HG02642 (cell line): Measurements from ENCODE around the gene PDE11A.

Experiments used
- ATAC-seq: cut with Tn5 transposase; IDR thresholded peaks from one replicate; pipeline ENCODE4 v1.9.1; 2021; ENCODE audit warnings: mild to moderate bottlenecking; ENCODE audit not compliant: unreplicated experiment, poor library complexity

Gene PDE11A

DNA sequence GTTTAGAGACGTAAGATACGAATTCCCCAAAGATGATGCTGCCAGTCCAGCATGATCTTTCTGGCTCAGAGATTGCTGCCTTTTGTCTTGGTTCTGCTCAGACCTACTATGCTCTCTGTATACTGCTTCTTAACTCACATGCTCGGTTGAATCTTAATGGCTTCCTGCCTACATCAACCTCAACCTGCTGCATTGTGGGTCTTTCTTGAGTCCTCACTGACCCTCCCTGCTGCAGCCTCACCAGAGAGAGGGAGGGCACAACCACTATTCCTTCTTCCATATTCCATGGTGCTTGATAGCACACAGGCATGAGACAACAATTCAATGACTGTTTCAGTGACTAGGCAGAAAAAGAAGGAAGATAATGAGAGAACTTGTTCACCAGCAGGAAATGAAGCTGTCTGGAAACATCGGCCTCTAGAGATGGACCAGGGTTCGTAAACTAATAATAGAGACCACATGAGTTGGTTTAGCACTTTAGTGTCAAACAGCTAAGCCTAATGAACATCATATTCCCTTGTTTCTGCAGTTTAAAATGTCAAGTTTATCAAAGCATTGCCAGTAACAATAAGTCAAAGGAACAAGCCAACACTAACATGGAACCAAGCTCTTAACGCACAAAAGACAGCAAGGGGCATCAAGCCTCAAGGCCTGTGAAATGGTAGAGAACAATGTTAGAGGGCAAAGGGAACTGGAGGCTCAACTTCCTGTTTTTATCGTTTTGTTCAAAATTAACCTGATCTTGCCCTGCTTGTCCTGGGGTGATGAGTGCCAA is 333.9 kb downstream of the PDE11A start:
- ATAC-seq = no peak

GRCh38 chr2:177735318-177735803 is 337.2 kb downstream of the PDE11A start:
- no peak for ATAC-seq

DNA sequence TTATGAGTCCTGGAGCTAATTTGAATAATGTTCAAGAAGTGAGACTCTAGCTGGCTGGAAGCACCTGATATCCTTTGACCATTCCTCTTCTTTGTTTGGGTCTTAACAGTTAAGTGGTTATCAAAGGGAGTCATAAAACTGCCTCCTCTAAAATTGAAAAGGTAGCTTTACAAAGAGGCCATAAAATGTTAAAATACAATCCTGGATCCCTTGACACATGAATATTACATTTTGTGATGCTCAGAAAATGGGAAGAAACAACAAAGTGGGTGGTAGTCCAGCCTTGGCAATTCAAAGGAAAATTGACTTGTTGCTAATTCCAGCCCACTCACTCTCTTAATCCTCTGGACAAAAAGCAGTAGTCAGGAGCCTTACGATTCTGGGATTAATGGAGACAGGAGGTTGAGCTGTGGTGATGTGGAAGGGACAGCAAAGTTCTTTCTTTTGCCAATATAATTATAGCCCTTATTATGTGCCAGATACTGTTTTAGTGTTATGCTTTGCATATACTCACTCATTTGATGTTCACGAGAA is 339.2 kb downstream of the PDE11A start:
- ATAC-seq = no peak

GRCh38 chr2:177731384-177731783 is 341.2 kb downstream of the PDE11A start:
- no peak for ATAC-seq

DNA sequence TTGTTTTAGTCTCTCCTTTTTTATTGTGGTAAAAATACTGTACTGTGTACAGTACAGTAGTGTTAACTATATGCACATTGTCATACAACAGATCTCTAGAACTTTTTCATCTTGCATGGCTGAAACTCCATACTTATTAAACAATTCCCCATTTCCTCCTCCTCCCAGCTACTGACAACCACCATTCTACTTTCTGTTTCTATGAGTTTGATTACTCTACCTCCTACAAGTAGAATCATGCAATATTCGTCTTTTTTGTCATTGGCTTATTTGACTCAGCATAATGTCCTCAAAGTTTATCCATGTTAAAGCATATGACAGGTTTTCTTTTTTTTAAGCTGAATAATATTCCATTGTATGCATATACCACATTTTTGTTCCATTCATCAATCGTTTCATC is 341.8 kb downstream of the PDE11A start:
- ATAC-seq = no peak

GRCh38 chr2:177730363-177730762 is 342.2 kb downstream of the PDE11A start:
- ATAC-seq = no peak

GRCh38 chr2:177728920-177729319 is 343.7 kb downstream of the PDE11A start:
- ATAC-seq = no peak

DNA sequence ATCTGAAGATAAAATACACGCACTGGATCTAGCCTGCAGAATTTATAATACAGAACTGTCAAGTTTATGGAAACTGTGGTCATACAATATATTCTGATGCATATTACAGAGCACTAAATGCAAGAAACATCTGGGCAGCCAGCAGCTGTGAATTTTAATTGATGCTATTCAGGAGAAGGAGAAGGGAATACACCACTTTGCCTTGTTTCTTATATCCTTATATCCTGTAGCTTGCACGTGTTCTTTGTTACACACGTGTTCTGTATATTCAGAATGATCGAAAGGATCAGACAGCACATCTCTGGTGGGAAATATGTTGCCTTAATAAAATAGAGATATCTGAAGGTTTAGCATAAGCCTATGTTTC is 344.2 kb downstream of the PDE11A start:
- ATAC-seq = no peak

- ATAC-seq = no peak
These were observed 344.8 kb downstream of the PDE11A start for GRCh38 chr2:177727577-177728398.

- no peak for ATAC-seq
These were observed 345.6 kb downstream of the PDE11A start for GRCh38 chr2:177726931-177727348.

GRCh38 chr2:177724398-177725287 is 347.9 kb downstream of the PDE11A start:
- ATAC-seq = no peak

DNA sequence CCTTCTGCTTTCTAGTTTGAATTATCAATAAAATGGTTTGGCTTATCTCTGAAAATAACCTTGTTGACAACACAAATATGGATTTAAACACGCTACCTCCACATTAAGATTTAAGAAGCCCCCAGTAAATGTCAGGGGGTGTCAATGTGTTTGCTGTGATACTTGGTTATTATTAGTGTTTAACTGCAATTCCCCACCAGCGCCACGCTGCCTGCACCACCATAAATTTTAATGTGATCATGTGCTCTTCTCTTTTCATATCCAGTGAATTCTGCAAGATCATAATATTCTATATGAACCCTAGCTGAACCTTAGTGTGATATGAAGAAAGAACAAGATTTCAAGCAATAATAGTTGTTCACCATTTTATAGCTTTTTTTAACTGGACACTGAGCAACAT is 349.3 kb downstream of the PDE11A start:
- no peak for ATAC-seq

- no peak for ATAC-seq
These were observed 350.6 kb downstream of the PDE11A start for GRCh38 chr2:177721818-177722567.

- ATAC-seq = no peak
These were observed 351.5 kb downstream of the PDE11A start for GRCh38 chr2:177721087-177721486.

GRCh38 chr2:177717831-177718618 is 354.6 kb downstream of the PDE11A start:
- no peak for ATAC-seq

DNA sequence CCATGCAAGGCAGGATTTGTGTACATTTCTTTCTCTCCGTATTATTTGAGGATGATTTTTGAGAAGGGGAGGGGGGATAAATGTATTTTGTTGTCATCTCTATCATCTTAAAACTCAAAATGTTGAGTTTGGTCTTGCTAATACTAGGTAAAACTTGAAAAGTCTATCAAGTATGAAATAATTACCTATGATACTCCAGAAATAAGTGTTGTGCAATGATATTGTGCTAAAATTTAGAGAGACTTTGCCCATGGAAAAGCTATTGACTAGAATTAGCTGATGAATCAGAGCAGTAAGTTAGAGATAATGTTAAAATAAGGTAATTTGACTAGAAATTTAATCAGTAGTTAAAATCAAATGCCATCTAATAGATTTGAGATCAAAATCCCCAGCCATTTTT is 356.1 kb downstream of the PDE11A start:
- no peak for ATAC-seq

- ATAC-seq = no peak
These were observed 356.8 kb downstream of the PDE11A start for GRCh38 chr2:177715771-177716170.

- no peak for ATAC-seq
These were observed 357.9 kb downstream of the PDE11A start for GRCh38 chr2:177714704-177715103.

DNA sequence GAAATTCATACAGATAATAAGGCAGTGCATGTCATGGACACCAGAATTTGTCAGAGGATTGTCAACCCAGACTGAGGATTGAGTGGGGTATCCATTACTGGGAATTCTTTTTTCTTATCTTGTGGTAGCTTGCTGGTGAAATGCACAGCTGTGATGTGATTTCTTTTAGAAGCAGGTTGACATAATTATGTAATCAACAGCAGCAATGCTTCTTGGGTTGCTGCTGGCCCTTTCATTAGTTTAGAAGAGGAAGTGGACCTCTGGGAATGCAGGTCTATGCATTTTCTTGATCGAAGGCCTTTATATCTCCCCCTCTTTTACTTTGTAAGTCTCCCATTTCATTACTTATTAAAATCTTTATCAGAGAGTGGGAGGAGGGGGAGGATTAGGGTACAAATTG is 360.1 kb downstream of the PDE11A start:
- no peak for ATAC-seq
